HG03108 (cell line): ENCODE data around the gene AGBL1.

Source experiments
- ATAC-seq: cut with Tn5 transposase; IDR thresholded peaks from one replicate; pipeline ENCODE4 v1.9.1; 2021; ENCODE audit warnings: moderate library complexity; ENCODE audit not compliant: unreplicated experiment

AGBL1 gene

DNA sequence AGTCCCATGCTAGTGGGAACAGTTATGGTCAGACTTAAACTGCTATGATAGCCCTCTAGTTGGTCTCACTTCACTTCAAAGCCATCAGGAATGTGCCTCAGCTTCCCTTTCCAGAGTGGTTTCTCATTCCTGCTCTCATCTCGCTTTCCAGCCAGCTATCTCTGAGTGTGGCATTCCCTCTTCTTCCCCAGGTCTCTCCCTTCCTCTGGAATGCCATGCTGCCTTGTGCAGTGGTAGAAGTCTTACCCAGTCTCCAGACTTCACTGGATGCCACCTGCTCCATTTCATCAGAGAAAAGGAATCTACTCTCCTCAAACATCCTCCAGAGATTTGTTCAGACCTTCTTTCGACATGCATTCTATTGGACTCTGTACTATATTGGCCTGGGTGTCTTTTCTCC lies 83.0 kb downstream of the AGBL1 start:
- ATAC-seq, result no peak

DNA sequence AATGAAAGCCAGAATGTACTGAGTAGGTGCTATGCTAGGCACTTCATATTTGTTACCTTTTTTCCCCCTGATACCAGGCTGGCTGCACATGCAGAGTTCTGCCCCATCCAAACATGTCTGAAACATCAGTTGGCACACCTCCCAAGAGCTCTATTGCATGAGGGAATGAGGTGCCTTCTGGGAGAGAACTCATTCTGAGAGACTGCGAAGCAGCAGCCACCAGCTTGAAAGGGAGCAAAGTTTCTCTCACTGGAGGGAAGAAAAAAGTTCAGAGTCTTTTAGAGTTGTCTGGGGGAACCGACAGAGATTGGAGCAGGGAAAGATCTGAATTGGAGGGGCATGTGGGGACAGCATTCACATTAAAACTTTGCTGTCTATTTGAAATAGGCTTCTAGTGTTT lies 84.1 kb downstream of the AGBL1 start:
- ATAC-seq, result no peak

DNA sequence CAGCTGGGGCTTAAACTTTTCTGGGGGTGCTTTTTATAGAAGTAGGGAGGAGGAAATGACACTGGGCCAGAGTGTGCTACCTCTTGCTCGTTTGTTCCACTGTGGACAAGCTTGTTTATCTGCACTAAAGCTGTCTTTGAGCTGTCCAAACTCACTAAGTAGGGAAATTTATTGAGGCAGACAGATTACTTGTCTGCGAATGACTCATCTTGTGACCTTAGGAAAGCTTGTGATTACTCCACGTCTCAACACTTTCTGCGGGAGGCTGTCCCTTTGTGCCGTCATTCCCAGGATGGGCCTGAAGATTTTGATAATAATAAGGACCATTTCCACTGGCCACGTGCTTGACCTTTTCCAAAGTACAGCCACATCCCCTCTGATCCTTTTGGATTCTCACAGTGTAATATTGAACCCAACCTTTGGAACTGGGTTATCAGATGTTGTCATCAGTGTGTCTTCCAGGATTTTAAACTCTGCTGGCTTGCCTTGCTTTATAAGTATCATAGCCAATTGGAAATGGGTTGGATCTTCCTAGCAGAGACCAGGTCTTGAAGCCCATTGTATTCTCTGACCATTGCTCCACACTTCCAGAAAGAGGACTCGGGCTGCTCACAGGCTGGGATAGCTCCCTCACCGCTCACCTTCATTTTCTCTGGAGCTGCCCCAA lies 84.7 kb downstream of the AGBL1 start:
- no peak for ATAC-seq

DNA sequence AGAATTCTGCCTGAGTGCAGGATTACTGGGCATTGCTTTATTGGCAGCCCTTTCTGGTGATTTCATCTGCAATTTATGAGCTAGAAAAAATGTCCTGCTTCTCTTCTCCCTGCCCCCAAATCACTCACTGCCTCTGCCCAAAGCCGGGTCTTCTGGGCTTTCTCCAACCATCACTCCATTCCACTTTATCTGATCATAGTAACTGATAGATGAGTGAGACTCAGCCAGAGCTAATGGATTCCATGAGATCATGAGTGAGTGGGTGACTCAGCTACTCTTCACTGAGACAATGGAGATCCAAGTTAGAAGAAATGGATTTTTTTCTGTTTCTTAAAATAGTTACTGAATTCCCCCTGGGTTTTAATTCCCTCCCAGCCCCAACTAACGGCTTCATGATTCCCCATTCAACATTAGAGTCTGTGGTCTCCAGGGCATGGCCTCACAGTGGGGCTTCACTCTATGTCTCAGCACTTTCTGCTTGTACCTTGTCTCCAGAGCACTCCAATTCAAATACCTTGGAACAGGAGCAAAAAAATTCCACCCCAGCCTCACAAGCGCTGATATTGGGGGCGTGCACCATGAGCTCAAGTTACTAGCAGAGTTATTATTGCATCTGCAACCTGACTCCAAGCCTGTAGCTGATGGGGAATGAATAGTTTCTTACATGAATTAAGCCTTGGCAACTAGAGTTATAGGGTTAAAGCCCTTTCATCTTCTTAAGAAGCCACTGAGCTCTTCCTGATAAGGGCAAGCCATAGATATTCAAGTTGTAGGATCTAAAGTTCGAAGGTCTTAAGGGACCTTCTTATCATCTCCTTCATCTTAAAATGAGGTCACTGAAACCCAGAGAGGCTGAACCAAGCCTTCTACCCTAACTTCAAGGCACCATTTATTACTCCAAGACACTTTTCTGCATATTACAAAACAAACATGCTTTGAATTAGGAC lies 85.9 kb downstream of the AGBL1 start:
- ATAC-seq, result no peak

DNA sequence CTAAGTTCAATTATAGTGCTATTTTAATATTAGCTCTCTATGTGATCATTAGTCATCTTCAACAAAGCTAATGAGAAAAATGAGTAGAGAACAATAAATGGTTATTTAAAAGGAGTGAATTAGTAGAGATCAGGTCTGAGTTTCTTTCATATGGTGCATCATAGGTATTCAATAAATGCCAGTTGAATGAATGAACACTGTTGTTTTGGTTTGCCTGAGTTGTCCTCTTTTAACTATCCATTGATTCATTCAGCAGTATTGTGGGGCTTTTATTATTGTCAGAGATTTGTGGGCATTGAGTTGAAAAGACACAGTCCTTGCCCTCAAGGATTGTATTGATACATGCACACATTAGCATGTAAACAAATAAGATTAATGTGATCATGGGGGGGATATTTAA lies 88.2 kb downstream of the AGBL1 start:
- no peak for ATAC-seq

DNA sequence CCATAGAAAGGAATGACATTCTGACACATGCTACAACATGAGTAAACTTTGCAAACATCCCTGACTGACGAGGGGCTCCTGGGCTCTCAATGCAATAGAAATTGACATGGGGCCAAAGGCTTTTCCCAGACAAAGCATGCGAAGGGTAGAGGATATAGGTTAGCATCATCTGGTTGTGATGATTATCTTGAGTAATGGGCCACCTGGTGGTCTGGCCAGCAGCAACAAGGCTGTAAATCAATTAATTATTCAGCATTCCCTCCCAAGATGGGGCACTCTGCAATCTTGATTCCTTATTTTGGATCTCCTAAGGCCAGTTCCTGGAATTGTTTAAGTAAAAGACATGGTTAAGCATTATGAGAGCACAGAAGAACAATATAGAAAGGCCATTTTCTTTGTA lies 99.2 kb downstream of the AGBL1 start:
- no peak for ATAC-seq

DNA sequence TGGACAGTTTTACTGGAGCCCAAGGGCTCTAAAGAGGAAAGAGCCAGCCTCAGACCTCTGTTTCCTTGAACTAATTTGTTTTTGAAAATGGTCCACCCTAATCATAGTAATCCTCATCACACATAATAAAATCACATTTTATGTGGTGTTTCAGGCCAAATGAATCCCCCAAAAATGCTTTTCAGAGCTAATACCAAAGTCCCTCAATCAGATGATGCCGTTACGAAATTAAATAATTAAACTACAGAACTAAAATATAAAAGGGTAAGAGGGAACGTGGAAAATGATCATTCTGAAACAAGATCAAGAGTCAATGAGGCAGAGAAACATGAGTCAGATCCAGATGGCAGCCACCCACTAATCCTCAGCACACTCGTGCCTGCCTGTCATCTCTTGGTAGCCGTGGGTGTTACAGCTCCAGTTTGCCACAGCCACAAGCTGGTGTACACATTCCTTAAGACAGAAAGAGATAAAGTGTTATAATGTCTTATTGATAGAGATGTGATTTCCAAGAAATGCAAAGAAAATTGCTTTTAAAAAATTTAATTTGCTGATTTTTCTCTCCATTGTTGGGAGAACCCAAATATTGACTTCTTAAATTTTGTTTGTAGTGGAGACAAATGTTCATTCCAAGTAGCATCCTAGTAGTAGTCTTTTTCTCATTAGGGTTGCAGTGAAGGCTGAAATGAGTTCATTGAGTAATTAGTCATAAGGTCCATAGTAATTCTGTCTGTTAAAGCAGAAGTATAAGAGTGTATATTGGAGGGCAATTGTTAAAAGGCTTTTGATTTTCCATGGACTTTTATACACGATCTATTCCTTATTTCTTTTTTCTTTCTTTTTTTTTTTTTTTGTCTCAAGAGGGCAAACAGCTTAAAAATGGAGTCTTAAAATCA lies 104.2 kb downstream of the AGBL1 start:
- no peak for ATAC-seq

DNA sequence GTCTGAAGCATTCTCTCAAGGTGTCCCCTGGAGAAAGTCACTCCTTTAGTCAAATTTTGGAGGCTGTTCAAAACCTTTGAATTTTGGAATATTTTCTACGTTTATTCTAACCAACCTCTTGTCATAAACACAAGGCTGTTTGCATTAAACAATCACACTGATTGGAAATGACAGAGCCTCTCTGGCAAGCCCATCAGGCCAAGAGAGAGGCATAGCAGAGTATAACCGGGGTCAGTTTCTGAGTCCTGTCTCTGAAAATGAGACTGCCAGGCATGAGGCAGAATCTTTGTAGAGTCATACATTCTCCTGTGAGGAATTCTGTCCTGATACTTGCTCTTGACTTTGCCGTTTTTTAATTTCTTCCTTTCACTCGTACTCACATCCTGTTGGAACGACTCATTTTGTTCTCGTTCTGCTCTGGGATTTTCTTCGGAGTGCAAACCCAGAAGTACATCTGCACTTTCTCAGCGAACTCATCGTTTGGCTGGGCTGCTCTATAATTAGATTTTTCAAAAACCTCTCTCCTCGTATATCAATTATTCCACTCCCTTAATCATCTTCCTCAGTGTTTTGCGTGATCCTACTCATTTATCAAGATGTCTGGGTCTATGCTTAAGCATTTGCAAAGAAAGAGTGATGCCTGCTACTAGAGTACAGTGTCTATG lies 114.2 kb downstream of the AGBL1 start:
- ATAC-seq, result no peak

DNA sequence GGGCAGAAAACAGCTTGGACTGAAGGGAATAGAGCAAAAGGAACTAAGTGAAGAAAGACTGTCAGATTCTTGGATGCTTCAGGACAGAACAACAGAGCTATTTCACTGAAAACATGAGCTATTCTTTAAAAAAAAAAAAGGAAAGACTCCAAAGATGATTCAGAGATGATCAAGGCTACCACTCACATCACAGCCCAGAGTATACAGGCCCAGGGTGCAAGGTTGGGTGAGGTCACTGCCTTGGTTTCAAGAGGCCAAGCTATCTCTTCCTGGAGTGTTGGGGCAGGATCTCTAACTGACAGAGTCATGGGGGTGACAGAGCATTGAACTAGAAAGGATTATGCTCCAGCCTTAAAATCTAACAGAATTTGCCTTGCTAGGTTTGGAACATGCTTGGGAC lies 118.1 kb downstream of the AGBL1 start:
- ATAC-seq, result no peak

DNA sequence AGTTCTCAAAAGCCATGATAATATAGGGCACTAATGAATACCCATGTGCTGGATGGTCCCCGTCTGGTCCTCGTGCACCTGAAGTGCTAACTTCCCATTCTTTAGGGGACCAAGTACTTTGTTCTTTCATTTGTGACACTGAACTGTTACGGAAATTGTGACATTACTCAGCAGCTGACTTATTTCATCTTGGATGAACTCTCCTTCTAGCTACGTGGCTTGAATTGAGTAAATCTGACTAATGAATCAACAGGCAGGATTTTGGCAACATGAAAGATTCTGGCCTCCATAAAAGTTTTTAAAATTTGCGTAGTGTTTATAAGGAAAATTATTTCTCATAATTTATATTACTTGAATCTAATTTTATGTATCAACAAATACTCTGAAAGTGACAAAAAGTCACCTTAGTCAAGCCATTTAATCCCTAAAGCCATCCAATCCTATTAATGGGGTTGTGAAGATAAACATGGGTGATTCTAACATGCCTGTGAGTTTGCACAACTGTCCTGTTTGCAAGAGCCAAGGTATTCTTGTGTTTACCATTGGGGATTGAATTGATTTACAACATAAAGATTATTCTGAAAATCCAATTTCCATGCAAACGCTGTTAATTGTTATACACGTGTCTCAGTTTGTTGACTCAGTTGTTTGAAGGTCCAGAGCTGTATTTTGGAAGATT lies 119.9 kb downstream of the AGBL1 start:
- no peak for ATAC-seq

DNA sequence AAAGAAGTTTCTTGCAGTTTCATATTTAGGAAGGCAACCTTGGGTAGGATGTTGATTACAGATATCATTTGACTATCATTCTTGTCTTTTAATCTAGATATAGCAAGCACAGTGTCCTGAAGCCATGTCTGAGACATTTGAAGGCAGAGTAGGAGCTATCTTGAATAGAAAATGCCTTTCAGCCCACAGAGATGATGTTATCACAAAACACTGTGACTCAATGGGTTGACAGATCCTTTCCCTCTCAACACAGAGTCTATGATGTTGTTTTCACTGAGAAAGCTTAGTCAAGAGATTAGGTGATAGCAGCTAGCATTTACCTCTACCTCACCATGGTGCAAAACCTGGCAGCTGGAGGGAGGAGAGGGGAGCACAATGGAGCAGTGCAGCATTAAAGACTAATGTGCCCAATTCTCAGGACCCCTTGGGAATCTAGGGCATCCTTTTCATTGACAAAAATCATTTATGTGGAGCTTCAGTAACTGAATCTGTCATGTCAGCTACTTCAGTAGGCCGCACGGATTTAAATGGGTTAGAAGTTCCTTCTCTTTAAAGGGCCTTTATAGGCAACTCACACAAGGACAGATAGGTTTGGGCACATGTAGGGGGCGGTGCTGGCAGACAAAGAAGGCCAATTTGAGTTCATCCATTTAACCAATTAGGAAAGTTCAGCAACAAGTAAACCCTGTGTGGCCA lies 121.8 kb downstream of the AGBL1 start:
- no peak for ATAC-seq

DNA sequence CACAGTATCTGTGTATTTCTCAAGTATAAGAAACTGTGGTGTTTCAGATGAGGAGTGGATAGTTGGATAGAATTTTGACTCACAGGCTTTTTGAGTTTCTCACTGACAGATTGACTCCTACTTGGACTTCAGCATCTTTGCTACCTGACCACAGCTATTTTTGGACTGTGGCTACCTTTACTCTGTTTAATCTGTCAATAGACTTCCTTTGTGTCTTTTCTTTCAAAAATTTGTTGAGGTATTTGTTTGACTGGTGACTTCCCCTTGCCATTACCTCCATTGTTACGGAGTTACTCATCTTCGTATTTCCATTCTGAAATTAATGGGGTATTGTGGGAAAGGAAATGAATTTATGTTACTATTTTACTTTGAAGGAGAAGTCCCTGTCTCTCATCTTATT lies 123.8 kb downstream of the AGBL1 start:
- ATAC-seq, result no peak

DNA sequence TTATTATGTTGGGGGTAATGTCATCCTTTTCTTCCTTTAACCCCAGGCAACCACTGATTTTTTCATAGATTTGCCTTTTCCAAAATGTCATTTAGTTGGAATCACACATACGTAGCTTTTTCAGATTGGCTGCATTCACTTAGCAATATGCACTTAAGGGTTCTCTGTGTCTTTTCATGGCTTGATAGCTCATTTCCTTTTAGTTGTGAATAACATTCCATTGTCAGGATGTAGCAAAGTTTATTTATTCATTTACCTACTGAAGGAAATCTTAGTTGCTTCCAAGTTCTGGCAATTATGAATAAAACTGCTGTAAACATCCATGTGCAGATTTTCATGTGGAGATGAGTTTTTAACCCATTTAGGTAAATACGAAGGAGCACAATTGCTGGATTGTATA lies 125.4 kb downstream of the AGBL1 start:
- ATAC-seq, result no peak

DNA sequence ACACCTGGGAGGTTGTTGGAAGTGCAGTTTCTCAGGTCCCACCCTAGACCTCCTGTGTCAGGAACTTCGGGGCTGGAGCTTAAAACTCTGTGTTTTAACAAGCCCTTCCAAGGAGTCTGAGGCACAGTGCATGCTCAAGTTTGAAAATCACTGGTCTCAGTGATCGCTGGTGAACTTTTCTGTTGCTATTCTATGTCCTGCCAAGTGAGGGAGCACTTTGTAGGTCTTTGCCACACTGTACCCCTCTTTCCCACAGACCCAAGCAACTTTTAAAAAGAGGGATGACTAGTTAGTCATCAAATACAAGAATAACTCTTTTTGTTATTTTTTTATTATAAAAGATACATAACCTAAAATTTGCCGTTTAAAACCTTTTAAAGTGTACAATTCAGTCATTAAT lies 133.7 kb downstream of the AGBL1 start:
- no peak for ATAC-seq

DNA sequence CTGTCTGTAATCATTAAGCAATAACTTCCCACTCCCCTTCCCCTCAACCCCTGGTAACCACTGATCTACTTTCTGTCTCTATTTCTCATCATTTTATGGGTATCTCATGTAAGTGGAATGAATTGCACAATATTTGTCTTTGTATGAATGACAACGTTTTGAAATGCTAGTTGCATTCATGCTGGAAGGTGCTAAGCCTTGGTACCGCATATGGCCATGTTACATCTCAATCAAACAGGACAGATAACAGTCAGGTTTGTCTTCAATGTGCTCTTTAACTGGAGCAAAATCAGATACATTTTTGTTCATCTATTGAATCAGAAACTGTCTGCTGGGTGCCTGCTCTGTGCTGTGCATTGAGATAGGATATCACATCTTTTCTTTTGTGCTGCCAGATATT lies 134.2 kb downstream of the AGBL1 start:
- ATAC-seq, result no peak

DNA sequence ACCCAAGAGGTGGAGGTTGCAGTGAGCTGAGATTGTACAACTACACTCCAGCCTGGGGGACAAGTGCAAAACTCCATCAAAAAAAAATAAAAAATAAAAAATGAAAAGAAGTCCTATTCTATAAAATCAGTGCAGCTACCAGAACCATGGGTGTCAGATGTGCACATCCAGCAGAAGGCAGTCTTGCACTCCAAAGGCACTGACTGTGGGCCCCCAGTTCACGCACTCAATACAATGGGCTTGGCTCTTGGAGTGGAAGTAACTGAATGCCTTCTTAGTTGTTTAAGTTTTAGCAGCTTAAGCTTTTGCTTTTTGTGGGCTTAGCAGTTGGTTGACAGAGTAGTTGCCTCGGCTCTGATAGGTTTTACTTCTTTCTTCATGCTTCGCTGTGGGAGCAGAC lies 141.4 kb downstream of the AGBL1 start:
- no peak for ATAC-seq

DNA sequence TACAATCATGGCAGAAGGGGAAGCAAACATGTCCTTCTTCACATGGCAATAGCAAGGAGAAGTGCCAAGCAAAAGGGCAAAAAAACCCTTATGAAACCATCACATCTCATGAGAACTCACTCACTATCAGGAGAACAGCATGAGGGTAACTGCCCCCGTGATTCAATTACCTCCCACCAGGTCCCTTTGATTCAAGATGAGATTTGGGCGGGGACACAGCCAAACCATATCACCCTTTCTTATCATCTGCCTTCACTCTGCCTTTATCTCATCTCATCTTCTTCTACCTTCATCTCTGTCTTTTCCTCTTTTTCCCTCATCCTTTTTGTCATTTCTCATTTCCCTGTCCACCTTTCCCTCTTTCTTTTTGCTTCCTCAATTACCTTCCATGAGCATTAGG lies 149.6 kb downstream of the AGBL1 start:
- no peak for ATAC-seq

DNA sequence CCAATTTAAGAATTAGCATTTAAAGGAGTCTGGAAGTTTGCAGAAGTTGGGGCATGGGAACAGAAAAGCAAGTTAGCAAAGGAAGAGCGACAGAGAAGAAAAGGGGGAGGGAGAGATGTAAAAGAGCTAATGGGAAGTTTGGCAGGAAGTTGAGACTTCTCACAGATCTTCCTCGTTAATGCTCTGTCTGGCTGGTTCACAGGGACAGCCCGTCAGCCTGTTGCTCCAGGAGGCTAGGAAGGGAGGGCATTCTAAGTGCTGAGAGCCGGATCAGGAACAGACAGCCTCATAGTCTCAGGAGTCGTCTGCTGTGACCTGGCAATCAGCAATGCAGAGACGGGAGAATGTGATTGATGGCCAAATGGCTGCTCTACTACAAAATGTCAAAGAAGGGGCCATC lies 150.3 kb downstream of the AGBL1 start:
- no peak for ATAC-seq

DNA sequence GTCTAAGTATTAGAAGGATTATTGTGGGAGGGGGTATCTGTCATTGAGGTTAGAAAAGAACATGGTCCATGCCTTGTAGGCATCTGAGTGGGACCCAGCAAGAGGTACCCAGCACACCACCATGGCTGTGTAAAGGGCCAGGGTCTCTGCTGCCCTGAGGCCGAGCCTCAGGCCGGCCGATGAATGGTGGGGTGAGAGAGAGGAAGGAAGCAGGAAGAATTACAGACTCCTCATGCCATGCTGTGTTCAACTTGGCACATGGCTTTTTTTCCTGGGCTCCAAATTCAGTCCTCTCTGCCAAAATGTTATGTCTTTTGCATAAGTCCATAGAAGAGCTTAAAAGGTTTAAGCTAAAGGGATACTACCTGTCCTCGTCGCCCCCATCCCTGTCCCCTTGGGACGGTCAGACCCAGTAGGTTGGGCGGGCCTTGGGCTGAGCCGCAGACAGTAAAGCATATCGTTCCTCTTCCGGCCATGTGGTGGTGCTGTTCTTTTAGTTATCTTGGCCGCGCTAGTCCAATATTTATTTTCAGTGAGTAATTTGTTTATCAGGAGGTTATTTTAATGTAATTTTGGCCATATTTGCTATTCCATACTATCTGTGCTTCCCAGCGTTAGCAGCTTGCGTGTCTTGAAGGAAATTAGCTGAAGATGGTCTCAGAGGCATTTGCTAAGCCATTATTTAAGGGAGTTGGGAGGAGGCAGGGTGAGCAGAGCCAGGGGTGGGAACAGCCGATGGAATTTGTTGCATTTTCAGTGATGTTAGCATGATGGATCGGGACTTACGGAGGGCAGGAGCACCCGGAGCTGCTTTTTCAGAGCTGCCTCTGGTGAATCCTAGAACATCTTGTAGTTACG lies 152.4 kb downstream of the AGBL1 start:
- no peak for ATAC-seq
